HG03097 (cell line): ENCODE measurements around the gene TMEM204.

Experiments used
- ATAC-seq: cut with Tn5 transposase; IDR thresholded peaks from one replicate; pipeline ENCODE4 v1.9.1; 2021; ENCODE audit not compliant: unreplicated experiment, low FRiP score

TMEM204 gene

DNA sequence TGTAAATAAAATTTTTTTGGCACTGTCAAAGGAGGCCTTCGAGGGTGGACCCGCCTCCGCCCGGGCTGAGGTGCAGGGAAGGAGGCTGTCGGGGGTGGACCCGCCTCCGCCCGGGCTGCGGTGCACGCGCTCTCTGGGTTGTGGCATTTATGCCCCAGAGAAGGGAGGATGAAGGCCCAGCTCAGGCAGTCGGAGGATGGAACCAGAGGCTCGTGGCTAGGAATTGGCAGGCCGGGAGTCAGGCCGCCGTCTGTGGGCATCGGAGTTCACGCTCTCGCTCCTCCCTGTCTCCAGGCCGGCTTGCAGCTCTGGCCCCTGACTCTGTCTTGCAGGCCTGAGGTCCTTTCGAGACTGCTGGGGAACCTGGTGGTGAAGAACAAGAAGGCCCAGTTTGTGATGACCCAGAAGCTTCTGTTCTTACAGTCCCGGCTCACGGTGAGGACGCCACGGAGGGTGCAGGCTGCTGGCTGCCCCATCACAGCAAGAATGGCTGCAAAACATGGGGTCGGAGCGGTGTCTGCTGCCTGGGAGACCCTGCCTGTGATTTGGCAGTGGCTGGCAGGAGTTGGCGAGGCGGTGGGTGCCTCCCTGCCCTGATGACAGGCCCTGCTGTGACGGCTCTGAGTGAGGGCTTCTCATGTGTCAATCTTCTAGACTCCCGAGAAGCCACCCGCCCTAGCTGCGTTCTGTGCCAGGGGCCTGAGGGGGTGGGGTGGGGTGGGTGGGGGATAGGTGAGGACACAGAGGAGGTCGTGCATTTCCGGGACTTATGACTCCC, 34.4 kb upstream of the TMEM204 start:
- no peak for ATAC-seq

DNA sequence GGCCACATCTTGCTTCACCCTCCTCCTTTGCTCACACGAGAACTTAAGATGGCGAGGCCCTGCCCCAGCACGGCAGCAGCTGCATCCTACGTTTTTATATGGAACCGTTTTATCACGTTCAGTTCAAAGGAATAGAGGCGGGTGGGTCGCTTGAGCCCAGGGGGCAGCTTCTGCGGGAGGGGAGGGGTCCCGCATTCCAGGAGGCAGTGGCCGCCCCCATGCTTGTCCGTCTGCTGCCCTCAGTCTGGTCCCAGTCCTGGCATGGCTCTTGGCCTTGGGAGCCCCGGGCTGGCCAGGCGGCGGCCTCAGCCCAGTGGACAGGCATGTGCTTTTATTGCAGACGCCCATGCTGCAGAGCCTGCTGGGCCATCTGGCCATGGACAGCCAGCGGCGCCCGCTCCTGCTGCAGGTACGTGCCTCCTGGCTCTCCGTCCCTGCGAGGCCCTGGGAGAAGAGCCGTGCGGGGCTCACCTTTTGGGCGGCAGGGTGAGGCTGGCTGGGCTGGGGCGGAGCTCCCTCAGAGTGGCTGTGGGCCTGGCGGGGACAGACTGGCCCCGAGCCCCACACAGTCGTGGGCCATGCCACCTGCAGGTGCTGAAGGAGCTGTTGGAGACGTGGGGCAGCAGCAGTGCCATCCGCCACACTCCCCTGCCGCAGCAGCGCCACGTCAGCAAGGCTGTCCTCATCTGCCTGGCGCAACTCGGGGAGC, 33.6 kb upstream of the TMEM204 start:
- no peak for ATAC-seq

DNA sequence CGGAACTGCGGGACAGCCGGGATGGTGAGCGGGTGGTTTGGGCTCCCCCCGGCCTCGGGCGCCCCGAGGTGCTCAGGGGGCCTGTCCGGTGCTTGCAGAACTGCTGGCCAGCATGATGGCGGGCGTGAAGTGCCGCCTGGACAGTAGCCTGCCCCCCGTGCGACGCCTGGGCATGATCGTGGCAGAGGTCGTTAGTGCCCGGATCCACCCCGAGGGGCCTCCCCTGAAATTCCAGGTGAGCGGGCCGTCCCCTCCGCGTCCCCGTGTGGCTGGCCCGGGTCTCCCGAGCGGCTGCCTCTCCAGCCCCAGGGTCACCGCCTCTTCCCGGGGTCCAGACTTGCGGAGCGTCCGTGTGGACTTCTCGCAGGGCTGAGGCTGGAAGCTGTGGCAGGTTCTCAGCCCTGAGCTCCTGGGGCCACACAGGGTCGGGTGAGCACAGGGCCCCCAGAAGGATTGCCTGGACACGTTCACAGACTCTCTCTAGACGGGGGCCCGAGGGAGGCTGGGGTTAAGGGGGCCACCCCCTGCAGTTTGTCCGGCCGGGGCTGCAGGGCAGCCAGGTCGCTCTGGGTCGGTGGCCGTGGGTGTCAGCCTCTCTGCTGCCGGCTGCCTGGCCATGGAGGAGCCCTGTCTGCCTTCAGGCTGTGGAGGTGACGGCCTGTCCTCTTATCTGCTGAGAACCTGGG, 32.9 kb upstream of the TMEM204 start:
- ATAC-seq = no peak

DNA sequence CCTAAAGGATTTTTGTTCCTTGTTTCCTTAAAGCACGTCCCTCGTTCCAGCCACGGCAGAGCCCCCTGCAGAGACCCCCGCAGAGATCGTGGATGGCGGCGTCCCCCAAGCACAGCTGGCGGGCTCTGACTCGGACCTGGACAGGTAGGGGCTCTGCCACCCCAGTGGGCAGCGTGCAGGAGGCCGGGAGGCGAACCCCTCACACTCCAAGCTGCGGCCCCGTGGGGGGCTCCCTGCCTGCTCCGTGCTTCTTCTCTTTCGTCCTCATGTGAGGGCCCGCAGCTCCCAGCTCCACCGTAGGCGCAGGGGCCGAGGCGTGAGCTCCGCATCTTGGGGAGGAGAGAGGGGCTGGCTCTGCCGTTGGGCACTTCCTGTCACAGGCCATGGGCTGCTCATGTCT, 31.8 kb upstream of the TMEM204 start:
- ATAC-seq = no peak

DNA sequence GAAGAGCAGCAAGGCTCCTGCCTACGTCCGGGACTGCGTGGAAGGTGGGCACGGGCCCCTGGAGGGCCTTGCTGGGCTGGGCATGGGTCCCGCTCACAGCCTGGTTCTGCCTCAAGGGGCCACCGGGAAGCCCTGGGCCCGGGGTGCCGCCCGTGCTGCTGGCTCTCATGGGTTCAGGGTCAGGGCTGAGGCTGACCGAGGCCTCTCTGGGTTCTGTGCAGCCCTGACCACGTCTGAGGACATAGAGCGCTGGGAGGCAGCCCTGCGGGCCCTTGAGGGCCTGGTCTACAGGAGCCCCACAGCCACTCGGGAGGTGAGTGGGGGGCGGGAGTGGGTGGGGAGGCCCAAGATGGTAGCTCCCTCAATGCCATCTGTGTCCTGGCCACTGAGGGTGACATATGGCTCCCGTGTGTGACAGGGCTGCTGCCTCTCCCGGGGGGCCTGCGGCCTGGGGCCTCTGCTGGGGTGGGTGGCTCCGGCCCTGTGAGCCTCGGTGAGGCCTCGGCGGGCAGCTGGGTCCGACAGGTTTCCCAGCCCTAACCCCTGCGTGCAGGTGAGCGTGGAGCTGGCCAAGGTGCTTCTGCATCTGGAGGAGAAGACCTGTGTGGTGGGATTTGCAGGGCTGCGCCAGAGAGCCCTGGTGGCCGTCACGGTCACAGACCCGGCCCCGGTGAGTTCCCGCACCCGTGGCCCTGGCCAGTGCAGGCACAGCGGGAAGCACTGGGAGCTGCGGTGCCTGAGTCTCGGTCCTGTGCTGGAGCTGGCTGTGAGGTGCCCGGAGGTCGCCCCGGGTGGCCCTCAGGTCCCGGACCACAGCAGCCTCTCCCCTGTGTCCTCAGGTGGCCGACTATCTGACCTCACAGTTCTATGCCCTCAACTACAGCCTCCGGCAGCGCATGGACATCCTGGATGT, 31.1 kb upstream of the TMEM204 start:
- no peak for ATAC-seq

DNA sequence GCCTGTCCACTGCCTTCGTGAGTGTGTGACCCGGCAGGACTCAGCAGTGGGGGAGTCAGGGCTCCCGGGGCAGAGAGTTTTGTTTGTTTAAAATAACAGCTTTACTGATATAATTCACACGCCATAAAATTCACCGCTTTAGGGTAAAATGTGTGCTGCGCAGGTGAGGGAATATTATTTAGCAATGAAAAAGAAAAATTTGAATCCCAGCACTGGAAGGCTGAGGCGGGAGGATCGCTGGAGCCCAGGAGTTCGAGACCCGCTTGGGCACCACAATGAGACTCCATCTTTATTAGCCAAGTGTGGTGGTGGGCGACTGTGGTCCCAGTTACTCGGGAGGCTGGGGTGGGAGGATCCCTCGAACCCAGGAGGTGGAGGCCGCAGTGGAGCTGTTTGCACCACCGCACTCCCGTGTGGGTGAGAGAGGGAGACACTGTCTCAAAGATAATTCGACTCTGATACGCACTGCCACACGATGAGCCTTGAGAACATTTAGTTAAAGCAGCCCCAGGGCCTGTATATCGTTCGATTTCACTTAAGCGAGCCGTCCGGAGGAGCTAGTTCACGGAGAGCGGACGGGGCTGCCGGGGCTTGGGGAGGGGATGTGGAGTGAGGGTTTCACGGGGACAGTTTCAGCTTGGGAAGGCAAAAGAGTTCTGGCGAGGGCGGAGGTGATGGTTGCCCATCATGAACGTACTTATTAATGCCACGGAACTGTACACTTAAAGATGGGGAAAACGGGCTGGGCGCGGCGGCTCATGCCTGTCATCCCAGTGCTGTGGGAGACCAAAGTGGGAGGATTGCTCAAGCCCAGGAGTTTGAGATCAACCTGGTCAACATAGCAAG, 30.1 kb upstream of the TMEM204 start:
- ATAC-seq = no peak

DNA sequence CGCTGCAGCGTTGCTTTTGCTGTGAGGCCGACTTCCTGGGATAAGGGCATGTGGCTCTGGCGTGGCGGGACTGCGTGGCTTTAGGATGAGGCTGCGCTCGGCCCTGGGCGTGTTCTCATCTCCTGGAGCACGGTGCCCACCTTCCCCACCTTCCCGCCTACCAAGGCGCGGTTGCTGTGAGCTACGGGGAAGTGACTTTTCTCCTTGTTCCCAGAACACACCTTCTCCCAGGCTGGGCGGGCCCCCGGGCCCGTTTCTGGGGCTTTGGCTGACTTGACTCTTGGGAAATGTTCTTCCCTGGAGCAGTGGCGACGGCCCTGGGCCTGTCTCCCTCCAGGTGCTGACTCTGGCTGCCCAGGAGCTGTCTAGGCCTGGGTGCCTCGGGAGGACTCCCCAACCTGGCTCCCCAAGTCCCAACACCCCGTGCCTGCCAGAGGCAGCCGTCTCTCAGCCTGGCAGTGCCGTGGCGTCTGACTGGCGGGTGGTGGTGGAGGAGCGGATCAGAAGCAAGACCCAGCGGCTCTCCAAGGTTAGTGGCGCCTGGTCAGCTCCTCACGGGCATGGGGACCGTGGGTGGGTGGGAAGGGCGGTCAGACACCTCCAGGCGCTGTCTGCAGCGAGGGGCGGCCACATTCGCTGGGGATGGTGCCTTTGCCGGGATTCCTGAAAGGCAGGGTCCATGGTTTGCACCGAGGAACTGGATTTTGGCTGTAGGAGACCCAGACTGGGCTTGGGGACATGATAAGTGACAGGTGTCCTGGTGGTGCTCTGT, 28.2 kb upstream of the TMEM204 start:
- no peak for ATAC-seq

DNA sequence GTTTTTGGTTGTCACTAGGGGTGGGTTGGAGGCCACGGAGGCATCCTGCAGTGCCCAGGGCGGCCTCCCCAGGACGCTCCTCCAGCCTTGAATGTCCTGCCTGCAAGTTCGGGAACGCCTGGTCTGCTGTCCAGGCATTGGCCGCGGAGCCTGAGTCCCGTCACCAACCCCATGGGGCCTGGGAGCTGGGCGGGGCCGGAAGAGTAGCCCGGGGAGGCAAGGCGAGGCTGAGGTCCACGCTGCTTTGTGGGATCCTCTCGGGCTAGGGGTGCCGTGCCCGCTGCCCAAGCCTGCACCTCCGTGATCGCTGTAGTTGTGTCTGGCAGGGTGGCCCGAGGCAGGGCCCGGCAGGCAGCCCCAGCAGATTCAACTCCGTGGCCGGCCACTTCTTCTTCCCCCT, 27.6 kb upstream of the TMEM204 start:
- ATAC-seq = no peak

DNA sequence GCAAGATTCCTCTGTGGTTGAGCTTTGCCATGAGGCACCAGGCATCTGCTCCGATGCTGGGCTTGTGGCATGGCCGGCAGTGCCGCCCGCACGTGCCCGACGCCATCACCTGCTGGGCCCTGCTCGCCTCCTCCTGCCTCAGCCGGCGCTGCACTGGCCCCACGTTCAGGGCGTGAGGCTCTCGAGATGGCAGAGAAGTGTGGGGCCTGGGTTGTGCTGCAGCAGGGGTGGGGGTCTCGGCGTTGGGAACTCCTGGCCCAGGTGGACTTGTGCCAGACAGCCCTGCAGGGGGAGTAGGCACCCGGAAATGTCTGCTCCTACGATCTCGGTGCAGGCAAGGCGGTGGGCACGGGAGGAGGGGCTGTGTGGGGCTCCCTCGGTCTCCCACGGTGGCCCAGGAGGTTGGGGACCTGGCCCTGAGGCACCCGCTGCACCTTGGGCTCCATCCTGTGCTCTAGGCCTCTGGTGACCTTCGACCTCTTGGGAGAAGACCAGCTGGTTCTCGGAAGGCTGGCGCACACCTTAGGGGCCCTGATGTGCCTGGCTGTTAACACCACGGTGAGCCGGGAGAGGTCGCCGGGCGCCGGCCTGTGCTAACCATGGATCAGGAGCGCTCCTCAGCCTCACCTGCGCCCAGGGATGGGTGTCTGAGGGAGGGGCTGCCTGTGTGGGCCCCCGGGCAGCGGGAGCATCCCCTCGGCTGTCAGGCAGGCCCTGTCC, 26.8 kb upstream of the TMEM204 start:
- ATAC-seq = no peak

DNA sequence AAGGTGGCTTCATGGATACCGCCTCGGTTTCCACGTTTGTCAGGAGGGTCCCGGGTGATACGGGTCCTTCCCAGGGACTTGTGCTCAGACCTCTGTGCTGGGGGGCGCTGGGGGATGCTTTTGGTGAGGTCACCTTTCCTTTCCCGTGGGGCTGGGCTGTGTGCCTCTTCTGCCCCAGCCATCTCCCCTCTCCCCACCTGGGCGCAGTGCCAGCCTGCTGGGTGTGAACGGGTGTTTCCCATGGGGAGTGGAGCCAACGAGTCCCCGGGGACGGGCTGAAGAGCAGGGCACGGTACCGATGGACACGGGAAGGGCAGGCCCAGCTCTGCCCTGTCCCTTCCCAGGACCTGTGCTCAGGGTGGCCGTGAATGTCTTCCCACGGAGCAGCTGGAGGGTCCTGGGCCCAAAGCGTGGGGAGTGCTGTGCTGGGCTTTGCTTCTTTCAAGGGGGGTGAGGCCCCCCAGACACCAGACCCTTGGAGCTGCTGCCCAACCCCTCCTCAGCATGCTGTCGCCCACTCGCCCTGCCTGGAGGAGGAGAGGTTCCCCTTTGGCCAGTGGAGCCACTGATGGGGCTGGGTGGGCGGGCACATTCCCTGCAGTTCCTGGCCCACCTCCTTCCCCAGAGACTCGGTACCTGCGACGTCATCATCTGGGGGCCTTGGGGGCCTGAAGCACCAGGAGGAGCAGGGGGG, 24.8 kb upstream of the TMEM204 start:
- ATAC-seq = no peak

DNA sequence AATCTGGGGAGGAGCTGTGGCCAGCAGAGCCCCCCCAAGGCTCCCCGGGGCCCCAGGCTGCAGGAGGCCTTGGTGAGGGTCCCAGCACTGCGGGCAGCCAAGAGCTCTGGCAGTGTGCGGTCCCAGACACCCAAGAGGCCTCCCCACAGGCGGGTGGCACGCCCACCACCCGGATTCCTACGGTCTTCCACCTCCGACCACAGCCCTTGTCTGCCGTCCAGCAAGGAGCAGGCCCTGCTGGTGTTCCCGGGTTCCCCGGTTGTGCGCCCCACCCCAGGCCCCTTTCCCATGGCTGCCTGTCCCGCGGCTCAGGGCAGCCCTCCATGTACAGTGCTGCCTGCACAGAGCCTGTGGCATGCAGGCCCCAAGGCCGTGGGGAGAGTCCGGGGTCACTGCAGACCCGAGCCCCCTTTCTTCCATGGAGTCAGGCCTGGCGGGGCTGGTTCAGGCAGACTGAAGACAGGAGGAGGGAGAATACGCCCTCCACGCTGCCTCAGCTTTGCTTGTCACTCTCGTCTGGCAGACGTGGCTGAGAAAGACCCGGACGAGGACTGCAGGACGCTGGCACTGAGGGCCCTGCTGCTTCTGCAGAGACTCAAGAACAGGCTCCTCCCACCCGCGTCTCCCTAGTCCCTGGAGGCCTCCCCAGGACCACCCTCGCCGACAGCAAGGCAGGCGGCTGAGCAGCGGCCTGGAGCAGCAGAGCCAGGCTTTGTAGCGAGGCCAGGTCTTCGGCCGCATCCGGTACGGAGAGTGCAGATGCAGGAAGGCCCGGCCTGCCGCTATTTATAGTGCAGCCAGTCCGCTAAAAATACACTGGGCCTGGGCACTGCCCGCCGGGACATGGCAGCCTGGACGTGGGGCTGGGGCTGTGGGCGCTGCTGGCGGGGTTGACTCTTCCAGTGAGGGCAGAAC, 23.9 kb upstream of the TMEM204 start:
- no peak for ATAC-seq

DNA sequence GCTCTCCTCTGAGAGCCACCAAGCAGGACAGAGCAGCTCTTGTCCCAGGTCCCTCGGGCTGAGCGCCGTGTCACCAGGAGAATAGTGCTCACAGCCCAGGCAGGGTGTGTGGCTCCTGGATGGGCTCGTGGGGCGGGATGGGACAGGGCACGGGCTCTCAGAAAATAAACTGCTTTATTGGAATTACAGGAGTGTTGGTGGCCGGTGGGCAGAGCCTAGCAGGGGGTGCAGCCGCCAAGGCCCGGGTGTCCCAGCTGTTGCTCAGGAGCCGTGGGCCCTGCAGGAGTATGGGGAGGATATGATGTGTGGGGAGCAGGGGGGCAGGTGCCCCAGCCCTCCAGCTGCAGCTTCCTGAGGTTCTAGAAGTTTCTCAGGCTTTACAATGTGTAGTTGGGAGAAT, 23.2 kb upstream of the TMEM204 start:
- no peak for ATAC-seq

DNA sequence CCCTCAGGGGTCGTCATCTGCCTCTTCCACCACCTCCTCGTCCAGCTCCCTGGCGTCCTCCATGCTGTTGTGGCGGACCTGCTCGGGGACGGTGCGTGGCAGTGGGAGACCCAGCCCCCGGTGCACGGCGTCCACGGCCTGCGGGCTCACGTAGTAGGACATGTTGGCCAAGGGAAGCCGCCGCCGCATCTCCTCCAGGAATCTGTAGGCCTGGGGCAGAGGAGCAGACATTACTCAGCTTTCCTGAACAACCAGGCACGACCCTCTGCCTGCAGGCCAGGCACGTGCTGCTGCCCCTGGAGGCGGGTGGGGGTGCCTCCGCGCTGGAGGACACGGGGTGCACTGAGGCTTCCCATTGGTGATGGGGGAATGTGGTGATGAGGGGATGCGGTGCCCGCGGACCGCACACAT, 22.5 kb upstream of the TMEM204 start:
- no peak for ATAC-seq

DNA sequence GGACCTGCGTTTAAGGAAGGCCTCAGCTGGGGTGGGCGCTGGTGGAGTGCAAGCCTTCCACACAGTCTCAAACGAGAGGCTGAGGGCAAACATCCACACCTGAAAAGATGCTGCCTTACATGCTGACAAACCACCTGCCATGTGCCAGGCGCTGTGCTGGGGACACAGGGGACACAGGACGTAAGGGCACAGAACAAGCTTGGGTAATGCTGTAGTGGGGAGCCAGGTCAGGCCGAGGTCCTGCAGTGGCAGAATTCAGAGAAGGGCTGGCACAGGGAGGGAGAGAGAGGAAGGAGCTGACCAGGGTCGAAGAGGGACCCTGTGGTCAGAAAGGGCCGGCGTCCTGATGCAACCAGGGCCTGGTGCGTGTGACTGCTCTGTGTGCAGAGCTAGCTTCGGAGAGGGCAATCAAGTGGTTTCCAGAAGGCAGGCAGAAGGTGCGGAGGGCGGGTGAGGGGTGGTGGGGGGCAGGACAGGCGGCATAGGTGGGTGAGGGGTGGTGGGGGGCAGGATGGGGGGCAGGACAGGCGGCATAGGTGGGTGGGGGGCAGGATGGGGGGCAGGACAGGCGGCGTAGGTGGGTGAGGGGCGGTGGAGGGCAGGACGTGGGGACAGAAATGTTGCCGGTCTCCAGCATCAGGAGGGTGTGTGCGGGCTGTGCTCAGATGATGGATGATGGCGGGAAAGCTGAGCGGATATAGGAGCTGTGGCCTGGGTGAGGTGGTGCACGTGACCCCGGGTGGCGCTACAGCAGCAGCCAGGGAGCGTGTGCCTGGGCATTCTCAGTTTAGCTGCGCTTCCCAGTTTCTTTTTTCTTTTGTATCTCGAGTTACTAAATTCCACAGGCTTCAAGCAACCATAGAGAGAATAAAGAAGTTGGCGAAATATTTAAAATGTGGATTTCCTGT, 21.6 kb upstream of the TMEM204 start:
- ATAC-seq = no peak

DNA sequence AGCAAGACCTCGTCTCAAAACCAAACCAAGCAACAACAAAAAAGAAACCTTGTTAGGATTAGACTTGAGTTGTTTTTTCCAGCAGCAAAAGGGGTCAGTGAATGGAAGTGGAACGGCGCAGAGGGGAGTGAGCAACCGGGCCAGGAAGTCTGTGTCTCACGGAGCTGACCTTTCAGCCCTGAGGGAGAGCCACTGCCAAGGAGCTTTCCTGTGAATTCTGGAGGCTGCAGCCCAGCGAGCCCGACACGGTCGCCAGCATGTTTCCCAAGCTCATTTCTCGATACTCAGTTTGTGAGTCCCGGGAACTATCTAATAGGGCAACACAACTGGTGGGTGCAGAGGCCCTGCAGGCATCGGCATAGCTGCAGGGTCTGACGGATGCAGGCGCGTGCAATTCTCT, 20.7 kb upstream of the TMEM204 start:
- ATAC-seq = no peak

DNA sequence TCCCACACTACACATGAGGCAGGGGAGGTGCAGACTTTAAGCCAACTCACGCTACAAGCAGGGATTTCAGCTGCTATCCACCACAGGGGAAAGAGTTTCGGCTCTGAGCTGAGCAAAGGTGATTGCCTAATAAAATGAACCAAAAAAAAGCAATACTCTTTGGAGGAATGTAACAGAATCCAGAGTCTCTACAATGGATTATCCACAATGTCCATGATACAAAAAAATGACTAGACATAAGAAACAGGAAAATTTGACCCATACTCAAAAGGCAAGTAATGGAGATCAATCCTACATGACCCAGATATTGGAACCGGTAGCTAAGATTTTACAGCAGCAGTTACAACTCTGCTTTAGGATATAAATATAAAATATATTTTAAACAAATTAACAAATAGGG, 19.0 kb upstream of the TMEM204 start:
- ATAC-seq = no peak
